ENCODE results near the gene TMEM132A.

DNA sequence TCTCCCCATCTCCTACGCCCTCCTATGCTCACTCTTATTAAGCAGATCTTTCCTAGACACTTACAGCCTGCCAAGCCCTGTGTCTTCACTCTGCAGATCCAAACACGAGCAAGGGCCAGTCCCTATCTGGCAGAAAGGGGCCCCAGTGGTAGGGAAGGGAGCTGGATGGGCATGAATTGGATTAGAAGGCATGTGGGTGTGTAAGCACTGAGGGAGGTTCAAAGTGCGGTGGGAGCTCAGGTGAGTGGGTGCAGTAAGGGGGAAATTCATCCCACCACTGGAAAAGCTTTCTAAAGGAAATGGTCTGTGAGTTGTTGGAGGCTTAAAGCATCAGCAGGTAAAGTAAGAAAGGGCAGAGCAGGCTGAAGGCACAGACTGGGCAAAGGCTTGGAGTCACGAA, 5.5 kb downstream of the TMEM132A start:
- TF ChIP-seq, protein P1, sequence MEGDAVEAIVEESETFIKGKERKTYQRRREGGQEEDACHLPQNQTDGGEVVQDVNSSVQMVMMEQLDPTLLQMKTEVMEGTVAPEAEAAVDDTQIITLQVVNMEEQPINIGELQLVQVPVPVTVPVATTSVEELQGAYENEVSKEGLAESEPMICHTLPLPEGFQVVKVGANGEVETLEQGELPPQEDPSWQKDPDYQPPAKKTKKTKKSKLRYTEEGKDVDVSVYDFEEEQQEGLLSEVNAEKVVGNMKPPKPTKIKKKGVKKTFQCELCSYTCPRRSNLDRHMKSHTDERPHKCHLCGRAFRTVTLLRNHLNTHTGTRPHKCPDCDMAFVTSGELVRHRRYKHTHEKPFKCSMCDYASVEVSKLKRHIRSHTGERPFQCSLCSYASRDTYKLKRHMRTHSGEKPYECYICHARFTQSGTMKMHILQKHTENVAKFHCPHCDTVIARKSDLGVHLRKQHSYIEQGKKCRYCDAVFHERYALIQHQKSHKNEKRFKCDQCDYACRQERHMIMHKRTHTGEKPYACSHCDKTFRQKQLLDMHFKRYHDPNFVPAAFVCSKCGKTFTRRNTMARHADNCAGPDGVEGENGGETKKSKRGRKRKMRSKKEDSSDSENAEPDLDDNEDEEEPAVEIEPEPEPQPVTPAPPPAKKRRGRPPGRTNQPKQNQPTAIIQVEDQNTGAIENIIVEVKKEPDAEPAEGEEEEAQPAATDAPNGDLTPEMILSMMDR (IDR thresholded peaks at IDR 0.05) = no peak
- TF ChIP-seq RARB (CRISPR knock-in tag; IDR thresholded peaks at IDR 0.05) (no peak), RCOR1 (IDR thresholded peaks at IDR 0.05; ENCODE audit: low read depth, low read length) (no peak), RFX5 (IDR thresholded peaks at IDR 0.05) (no peak), NR3C1 (IDR thresholded peaks at IDR 0.05) (no peak), HDAC2 (IDR thresholded peaks at IDR 0.05) (no peak), SMC3 (IDR thresholded peaks at IDR 0.05) (no peak), MAFK (IDR thresholded peaks at IDR 0.05; ENCODE audit: partially characterized antibody) (no peak), POLR2A (IDR thresholded peaks at IDR 0.05; ENCODE audit: low read length) (no peak)
- TF ChIP-seq, protein P2, sequence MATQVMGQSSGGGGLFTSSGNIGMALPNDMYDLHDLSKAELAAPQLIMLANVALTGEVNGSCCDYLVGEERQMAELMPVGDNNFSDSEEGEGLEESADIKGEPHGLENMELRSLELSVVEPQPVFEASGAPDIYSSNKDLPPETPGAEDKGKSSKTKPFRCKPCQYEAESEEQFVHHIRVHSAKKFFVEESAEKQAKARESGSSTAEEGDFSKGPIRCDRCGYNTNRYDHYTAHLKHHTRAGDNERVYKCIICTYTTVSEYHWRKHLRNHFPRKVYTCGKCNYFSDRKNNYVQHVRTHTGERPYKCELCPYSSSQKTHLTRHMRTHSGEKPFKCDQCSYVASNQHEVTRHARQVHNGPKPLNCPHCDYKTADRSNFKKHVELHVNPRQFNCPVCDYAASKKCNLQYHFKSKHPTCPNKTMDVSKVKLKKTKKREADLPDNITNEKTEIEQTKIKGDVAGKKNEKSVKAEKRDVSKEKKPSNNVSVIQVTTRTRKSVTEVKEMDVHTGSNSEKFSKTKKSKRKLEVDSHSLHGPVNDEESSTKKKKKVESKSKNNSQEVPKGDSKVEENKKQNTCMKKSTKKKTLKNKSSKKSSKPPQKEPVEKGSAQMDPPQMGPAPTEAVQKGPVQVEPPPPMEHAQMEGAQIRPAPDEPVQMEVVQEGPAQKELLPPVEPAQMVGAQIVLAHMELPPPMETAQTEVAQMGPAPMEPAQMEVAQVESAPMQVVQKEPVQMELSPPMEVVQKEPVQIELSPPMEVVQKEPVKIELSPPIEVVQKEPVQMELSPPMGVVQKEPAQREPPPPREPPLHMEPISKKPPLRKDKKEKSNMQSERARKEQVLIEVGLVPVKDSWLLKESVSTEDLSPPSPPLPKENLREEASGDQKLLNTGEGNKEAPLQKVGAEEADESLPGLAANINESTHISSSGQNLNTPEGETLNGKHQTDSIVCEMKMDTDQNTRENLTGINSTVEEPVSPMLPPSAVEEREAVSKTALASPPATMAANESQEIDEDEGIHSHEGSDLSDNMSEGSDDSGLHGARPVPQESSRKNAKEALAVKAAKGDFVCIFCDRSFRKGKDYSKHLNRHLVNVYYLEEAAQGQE (IDR thresholded peaks at IDR 0.05) = no peak
- TF ChIP-seq, protein P3, sequence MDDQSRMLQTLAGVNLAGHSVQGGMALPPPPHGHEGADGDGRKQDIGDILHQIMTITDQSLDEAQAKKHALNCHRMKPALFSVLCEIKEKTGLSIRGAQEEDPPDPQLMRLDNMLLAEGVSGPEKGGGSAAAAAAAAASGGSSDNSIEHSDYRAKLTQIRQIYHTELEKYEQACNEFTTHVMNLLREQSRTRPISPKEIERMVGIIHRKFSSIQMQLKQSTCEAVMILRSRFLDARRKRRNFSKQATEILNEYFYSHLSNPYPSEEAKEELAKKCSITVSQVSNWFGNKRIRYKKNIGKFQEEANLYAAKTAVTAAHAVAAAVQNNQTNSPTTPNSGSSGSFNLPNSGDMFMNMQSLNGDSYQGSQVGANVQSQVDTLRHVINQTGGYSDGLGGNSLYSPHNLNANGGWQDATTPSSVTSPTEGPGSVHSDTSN (IDR thresholded peaks at IDR 0.05) = no peak

Measured in A549 (cell line).